Fibroblast of the aortic adventitia (primary cell): ENCODE measurements around the gene FECH. TPM values are rescaled to one million over a fixed set of nuclear protein-coding genes. Genes with fewer than 3 reads are reported as not detected.
"Not testable (repeated sequence)": the region's sequence is repeated elsewhere in the genome, so short reads cannot be mapped to it uniquely, and the experiment has no call there.

Experiments used
- DNase-seq: peaks from one replicate; pipeline ENCODE4 v3.0.0-alpha.2; 2010; ENCODE audit warnings: low read depth
- H3K4me3 ChIP-seq: 2 replicates; pipeline ENCODE4 v1.5.1; 2011; ENCODE audit warnings: low read depth, mild to moderate bottlenecking, control low read depth, low read length, moderate library complexity
- CTCF ChIP-seq: IDR thresholded peaks from 2 replicates; pipeline ENCODE4 v1.5.1; 2011; ENCODE audit warnings: mild to moderate bottlenecking, low read length, control low read depth, inconsistent platforms; ENCODE audit not compliant: insufficient read depth
- total RNA-seq: library from RNA; depleted of rRNA; stranded (reverse); fragments of >200 nt; gene quantifications from 2 replicates; pipeline ENCODE4 v1.2.3, GENCODE V29; 2012; ENCODE audit warnings: low replicate concordance

The FECH gene
- total RNA-seq, 1 donor: 29.9 TPM

DNA sequence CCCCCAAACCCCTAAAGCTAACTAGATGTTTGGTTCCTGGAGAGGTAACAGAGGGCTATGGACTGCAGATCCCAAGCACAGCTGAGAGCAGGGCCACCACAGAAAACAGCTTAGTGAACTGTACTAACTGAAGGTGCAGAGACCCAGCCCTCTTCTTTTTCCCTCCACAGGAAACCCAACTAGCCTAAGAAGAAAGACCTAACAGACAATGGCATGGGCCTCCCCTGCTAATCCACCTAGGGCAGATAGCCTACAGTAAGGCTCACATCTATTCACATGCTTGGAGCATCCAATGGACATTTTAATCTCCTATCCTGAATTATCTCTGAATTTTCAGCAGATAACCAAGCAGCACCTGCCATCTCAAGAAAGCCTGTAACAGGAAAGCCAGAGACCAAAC is 8.8 kb upstream of the FECH start:
- TF ChIP-seq CTCF: no peak
- no peak for DNase-seq
- no peak overlapping the region for H3K4me3 ChIP-seq

GRCh38 chr18:57592716-57593115 is 6.2 kb upstream of the FECH start:
- not testable (repeated sequence) for DNase-seq, H3K4me3 ChIP-seq

DNA sequence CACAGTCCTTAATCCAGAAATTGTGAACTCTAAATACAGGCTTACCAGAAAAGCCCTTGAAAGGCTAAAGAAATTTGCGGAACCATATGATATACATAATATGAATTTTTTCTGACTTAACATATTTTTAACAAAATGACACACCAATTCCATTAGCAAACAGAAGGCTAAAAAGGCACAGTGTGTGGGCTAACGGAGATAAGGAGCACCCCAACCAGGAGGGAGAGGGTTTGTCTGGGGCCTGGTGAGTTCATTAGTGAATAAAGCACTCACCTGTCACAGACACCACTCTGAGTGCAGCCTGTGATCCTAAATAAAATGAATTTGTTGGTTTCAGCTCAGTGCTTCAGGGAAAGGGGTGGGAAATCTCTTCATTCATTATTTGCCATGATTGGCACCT is 2.7 kb upstream of the FECH start:
- DNase-seq: no peak
- no peak for TF ChIP-seq CTCF
- no peak overlapping the region for H3K4me3 ChIP-seq

DNA sequence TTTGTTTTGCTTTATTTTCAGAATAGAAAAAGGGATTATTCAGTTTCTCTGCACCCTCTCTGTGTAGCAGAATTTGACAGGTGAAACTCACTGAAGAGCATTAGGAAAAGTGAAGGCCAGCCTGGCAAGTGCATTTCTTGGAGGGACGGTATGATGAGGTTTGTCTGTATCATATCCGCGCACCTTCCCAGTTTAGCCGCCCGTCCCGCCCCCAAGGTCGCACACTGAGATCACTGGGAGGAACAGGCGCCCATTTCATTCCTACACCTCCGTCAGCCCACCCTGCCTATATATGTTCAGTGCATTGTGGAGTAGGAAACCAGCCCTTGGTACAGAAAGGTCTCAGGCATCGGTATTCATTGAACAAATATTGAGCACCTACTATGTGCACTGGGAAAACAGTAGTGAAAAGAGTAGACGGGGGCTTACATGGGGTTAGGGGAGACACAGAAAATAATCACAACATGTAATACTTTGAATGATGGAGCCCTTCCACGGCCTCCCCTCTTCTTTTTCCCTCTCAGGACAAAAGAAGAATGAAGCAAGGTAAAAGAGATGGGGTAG is 678 bp upstream of the FECH start:
- H3K4me3 ChIP-seq: no peak overlapping the region

DNA sequence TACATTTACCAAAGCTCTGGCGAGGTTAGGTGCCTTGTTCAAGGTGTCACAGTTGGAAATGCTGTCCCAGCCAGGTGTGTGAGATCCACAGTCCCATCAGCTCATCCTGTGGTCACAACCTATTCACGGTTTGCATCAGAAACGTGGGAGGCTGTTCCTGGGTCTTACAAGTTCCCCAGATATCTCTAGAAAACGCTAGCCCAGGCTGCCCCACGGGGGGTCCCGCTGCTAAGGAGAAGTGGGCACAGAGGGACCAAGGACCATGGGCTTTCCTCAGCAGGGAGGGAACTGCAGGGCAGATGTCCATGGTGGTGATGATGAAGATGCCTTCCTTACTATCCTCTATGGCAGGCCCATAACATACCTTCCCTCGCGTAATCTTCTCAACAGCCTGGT is 649 bp downstream of the FECH start:
- H3K4me3 ChIP-seq: peak overlapping the region; percentile 96
- DNase-seq: peak; percentile 4
- TF ChIP-seq CTCF: no peak

More for the DNA sequence above, 678 bp upstream of the FECH start:
- DNase-seq: no peak
- no peak for TF ChIP-seq CTCF

GRCh38 chr18:57585421-57585820 is 1.1 kb downstream of the FECH start:
- H3K4me3 ChIP-seq: peak overlapping the region; percentile 96
- DNase-seq: peak; percentile 15
- no peak for TF ChIP-seq CTCF

GRCh38 chr18:57584444-57584843 is 2.1 kb downstream of the FECH start:
- TF ChIP-seq CTCF: no peak
- no peak overlapping the region for H3K4me3 ChIP-seq
- no peak for DNase-seq
